MCF 10A (cell line): ENCODE results near the gene NAP1L4. TPM values are rescaled to one million over a fixed set of nuclear protein-coding genes. Genes with fewer than 3 reads are reported as not detected.

Source experiments
- BruUV-seq: library from RNA; stranded (reverse); fragments of 400-500 nt; replicated peaks from 2 replicates; lab custom pipeline; 2021; lab: Mats Ljungman, UMichigan
- CTCF ChIA-PET: fragments of 300-600 bp; sonication (Branson Sonifier 250); formaldehyde crosslinking; extraction: SDS; loops from one replicate; lab custom pipeline; 2021; ENCODE audit warnings: antibody characterized with exemption, inconsistent platforms; lab: Yijun Ruan, JAX
- POLR2A ChIA-PET: fragments of 300-600, 350-650 bp; sonication (Branson Sonifier 250); formaldehyde crosslinking; extraction: SDS; loops from one replicate; lab custom pipeline; 2020; ENCODE audit warnings: antibody characterized with exemption, inconsistent platforms; lab: Yijun Ruan, JAX
- DNase-seq: peaks from one replicate; pipeline ENCODE4 v3.0.0-alpha.2; 2018; ENCODE audit not compliant: unreplicated experiment
- H3K27ac Mint-ChIP-seq: one replicate; pipeline ENCODE4 v1.8.0; 2022; ENCODE audit warnings: mild to moderate bottlenecking, low read depth, mixed read lengths; ENCODE audit not compliant: unreplicated experiment
- H3K27me3 Mint-ChIP-seq: one replicate; pipeline ENCODE4 v1.8.0; 2022; ENCODE audit warnings: mixed read lengths; ENCODE audit not compliant: insufficient read depth, unreplicated experiment
- H3K36me3 Mint-ChIP-seq: one replicate; pipeline ENCODE4 v1.8.0; 2022; ENCODE audit warnings: mild to moderate bottlenecking, moderate library complexity, mixed read lengths; ENCODE audit not compliant: insufficient read depth, unreplicated experiment
- H3K4me1 Mint-ChIP-seq: one replicate; pipeline ENCODE4 v1.8.0; 2022; ENCODE audit warnings: mixed read lengths; ENCODE audit not compliant: insufficient read depth, unreplicated experiment
- H3K4me3 Mint-ChIP-seq: one replicate; pipeline ENCODE4 v1.8.0; 2022; ENCODE audit warnings: mild to moderate bottlenecking, moderate library complexity, mixed read lengths; ENCODE audit not compliant: unreplicated experiment
- H3K9me3 Mint-ChIP-seq: one replicate; pipeline ENCODE4 v1.8.0; 2022; ENCODE audit warnings: mixed read lengths; ENCODE audit not compliant: unreplicated experiment
- intact Hi-C: fragments of 100-400 bp; cut with micrococcal nuclease; formaldehyde crosslinking; loops from 2 replicates; pipeline ENCODE4 v1.14.1; 2022
- total RNA-seq: library from RNA; stranded (reverse); gene quantifications from 2 replicates; pipeline ENCODE4 v1.2.3, GENCODE V29; 2022
- TF ChIP-seq, protein P1 (sequence below): fragments of 200-600 bp; IDR thresholded peaks from one replicate; pipeline ENCODE4 v1.8.0; 2022; ENCODE audit warnings: antibody characterized with exemption, mild to moderate bottlenecking; ENCODE audit not compliant: unreplicated experiment

The NAP1L4 gene
- total RNA-seq, 1 experiment from 2014 or later: 103 TPM

DNA sequence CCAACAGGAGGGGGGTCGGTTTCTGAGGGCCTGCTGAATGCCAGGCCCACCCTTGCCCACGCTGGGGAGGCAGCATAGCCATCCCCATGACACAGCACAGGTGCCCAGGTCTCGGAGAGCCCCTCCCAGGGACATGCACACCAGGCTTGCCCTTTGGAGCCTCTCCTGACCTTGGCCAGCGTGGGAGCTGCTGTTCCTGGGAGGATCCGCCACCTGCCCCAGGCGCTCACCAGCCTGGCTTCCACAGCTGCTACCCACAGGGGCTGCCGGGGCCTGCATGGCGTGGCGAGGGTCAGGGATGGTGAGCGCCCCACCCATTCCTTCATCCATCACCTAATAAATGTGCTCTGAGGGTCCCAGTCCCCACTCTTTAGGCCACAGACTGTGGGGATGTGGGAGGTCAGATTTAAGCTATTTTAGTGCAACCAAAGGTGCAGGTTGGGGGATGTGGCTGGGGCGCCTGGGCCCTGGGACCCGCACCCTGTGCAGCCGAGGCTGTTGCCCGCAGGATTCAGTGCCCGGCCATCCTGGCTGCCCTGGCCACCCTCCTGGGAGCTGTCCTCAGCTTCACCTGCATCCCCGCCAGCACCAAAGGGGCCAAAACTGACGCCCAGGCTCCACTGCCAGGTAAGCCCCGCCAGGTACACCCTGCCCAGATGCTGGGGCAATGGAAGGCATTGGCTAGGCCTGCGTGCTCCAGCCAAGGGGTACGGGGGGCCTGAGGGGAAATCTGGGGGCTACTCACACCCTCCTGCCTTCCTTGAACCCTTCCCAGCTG lies 75.8 kb downstream of the NAP1L4 start:
- ChIA-PET POLR2A (no interaction called here), CTCF (interaction anchor here (0.6 kb wide), 2 partner anchors 25 to 27 kb away, joined by 3 to 5 read pairs; no protein-coding TSS in a partner anchor)
- no peaks in the 10 kb centered on the region for H3K9me3 Mint-ChIP-seq
- no peak for DNase-seq
- peaks cover 6% of the 10 kb centered on the region for H3K36me3 Mint-ChIP-seq
- intact Hi-C loops: no loop called here
- H3K27ac Mint-ChIP-seq: no peak overlapping the region
- TF ChIP-seq, protein P1, sequence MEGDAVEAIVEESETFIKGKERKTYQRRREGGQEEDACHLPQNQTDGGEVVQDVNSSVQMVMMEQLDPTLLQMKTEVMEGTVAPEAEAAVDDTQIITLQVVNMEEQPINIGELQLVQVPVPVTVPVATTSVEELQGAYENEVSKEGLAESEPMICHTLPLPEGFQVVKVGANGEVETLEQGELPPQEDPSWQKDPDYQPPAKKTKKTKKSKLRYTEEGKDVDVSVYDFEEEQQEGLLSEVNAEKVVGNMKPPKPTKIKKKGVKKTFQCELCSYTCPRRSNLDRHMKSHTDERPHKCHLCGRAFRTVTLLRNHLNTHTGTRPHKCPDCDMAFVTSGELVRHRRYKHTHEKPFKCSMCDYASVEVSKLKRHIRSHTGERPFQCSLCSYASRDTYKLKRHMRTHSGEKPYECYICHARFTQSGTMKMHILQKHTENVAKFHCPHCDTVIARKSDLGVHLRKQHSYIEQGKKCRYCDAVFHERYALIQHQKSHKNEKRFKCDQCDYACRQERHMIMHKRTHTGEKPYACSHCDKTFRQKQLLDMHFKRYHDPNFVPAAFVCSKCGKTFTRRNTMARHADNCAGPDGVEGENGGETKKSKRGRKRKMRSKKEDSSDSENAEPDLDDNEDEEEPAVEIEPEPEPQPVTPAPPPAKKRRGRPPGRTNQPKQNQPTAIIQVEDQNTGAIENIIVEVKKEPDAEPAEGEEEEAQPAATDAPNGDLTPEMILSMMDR: no peak
- peaks cover 18% of the 10 kb centered on the region for H3K4me1 Mint-ChIP-seq
- no TSS peak for BruUV-seq
- H3K4me3 Mint-ChIP-seq: no peak overlapping the region
- H3K27me3 Mint-ChIP-seq: no peaks in the 10 kb centered on the region

DNA sequence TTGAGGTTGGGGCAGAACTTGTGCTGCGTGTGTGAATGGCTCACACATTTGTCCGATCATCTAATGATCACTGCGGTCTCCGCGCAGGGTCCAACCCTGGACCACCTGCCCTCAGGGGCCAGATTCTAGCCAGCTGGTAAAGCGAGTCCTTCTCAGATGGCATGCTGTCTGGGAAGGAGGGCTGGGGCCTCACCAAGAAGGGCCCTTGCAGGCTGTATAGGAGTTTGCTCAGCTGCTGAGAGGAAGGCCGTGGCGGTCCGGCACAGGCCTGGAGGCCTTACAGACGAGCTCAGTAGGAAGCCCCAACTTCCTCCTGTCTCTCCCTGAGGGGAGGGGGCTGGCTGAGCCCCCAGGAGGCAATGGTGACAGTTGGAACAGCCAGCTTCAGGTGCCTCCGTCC lies 76.7 kb downstream of the NAP1L4 start:
- intact Hi-C loops: no loop called here
- TF ChIP-seq, protein P1: no peak
- Mint-ChIP-seq H3K36me3 (peaks cover 6% of the 10 kb centered on the region), H3K27ac (no peak overlapping the region), H3K27me3 (no peaks in the 10 kb centered on the region), H3K4me1 (peaks cover 23% of the 10 kb centered on the region), H3K9me3 (no peaks in the 10 kb centered on the region), H3K4me3 (no peak overlapping the region)
- CTCF ChIA-PET: interaction anchor here (0.6 kb wide), 1 partner anchor 12 kb away, joined by 3 read pairs; no protein-coding TSS in a partner anchor
- no peak for DNase-seq
- POLR2A ChIA-PET: interaction anchor here (1.0 kb wide), 1 partner anchor 13 kb away, joined by 3 read pairs; the partner anchor contains the start of gene PHLDA2
- BruUV-seq: no TSS peak

DNA sequence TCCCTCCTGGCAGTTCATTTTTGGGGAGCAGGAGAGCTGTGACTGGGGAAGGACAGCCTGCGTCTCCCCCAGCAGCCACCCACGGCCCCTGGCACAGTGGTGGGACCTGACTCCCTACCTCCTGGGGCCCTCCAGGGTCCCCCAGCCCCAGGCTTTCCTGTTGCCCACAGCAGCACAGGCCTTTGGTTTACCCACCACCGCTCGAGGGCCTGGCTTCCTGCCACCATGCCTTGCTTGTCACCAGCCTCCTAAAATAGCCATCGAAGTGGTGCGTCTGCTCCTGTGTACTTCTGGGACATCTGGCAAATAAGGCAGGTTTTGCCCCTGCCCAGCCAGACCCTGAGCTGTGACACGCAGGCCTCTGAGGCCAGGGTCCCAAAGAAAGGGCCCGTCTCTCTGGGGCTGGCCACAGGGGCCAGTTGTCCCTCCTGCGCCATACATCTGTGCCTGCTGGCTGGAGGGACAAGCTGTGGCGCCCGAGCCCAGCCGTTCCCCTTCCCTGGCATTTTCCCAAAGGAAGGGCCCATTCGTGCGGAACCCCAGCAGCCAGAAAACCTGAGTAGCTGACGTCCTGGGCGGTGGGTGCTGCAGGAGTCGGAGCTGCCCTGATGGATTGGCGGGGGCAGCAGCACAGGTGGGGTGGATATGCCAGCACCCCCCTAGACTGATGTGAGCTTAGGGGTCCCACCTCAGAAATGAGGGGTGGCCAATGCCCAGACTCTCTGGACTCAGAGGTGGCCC lies 77.5 kb downstream of the NAP1L4 start:
- H3K27ac Mint-ChIP-seq: no peak overlapping the region
- peaks cover 6% of the 10 kb centered on the region for H3K36me3 Mint-ChIP-seq
- no peaks in the 10 kb centered on the region for H3K27me3 Mint-ChIP-seq
- no peaks in the 10 kb centered on the region for H3K9me3 Mint-ChIP-seq
- H3K4me1 Mint-ChIP-seq: peaks cover 28% of the 10 kb centered on the region
- no TSS peak for BruUV-seq
- TF ChIP-seq, protein P1: no peak
- intact Hi-C loops: no loop called here
- no peak for DNase-seq
- POLR2A ChIA-PET: interaction anchor here (1.0 kb wide), 1 partner anchor 14 kb away, joined by 3 read pairs; the partner anchor contains the start of gene PHLDA2
- CTCF ChIA-PET: interaction anchor here (0.6 kb wide), 1 partner anchor 840 kb away, joined by 3 read pairs; no protein-coding TSS in a partner anchor
- H3K4me3 Mint-ChIP-seq: no peak overlapping the region

DNA sequence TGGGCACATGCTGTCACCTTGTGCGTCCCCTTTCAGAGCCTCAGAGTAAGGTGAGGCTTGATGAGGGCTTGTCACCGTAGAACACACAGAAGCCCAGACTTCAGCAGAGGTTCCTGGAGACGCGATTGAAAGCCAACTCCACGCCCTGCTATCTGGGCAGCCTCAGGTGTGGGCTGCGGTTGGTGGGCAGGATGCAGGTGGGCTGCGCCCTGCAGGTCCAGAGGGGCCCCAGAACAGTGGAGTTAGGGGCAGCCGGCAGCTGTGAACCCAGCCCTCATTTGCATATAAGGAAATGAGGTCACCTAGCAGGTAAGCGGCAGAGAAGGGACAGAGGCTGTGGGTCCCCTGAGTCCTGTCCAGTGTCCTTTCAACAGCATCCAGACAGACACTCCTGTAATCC lies 78.4 kb downstream of the NAP1L4 start:
- Mint-ChIP-seq H3K9me3 (no peaks in the 10 kb centered on the region), H3K36me3 (peaks cover 2% of the 10 kb centered on the region), H3K4me3 (no peak overlapping the region), H3K27ac (no peak overlapping the region), H3K27me3 (no peaks in the 10 kb centered on the region), H3K4me1 (peaks cover 28% of the 10 kb centered on the region)
- ChIA-PET POLR2A (interaction anchor here (1.0 to 2.9 kb wide), 3 partner anchors 11 to 19 kb away, joined by 5 to 24 read pairs (median 13); partner anchors contain the start of gene PHLDA2), CTCF (interaction anchor here (0.6 kb wide), 1 partner anchor 19 kb away, joined by 4 read pairs; no protein-coding TSS in a partner anchor)
- no TSS peak for BruUV-seq
- DNase-seq: no peak
- TF ChIP-seq, protein P1: no peak
- intact Hi-C loops: no loop called here
